Trophoblast cell (in vitro differentiated cells and primary cell): ENCODE data around the gene DNAAF8.
A peak's percentile ranks its signal among the peaks of the same experiment; 100 is the strongest.

ENCODE experiments used
- DNase-seq, 2 donors: peaks; one replicate each; pipeline ENCODE4 v3.0.0-alpha.2; 2016
- H2AFZ ChIP-seq: 2 replicates; pipeline ENCODE4 v1.6.1; 2013; ENCODE audit warnings: low read length, moderate library complexity, mild to moderate bottlenecking; ENCODE audit not compliant: insufficient read depth, poor library complexity
- H2AK5ac ChIP-seq: 2 replicates; pipeline ENCODE4 v1.6.1; 2013; ENCODE audit warnings: mild to moderate bottlenecking, low read length
- H2BK120ac ChIP-seq: 2 replicates; pipeline ENCODE4 v1.6.1; 2013; ENCODE audit warnings: low read length, mild to moderate bottlenecking, moderate library complexity; ENCODE audit not compliant: insufficient read depth, poor library complexity
- H2BK12ac ChIP-seq: 2 replicates; pipeline ENCODE4 v1.6.1; 2013; ENCODE audit warnings: mild to moderate bottlenecking, low read length, moderate library complexity
- H2BK5ac ChIP-seq: 2 replicates; pipeline ENCODE4 v1.6.1; 2013; ENCODE audit warnings: low read length, low read depth, moderate library complexity, mild to moderate bottlenecking; ENCODE audit not compliant: poor library complexity
- H3K14ac ChIP-seq: 2 replicates; pipeline ENCODE4 v1.6.1; 2013; ENCODE audit warnings: mild to moderate bottlenecking, low read length
- H3K18ac ChIP-seq: 2 replicates; pipeline ENCODE4 v1.6.1; 2013; ENCODE audit warnings: mild to moderate bottlenecking, low read length
- H3K23ac ChIP-seq: 2 replicates; pipeline ENCODE4 v1.6.1; 2013; ENCODE audit warnings: low read length
- H3K27ac ChIP-seq: 2 replicates; pipeline ENCODE4 v1.5.1; 2013; ENCODE audit warnings: low read depth, mild to moderate bottlenecking, inconsistent platforms, low read length, moderate library complexity
- H3K27me3 ChIP-seq: 2 replicates; pipeline ENCODE4 v1.6.1; 2013; ENCODE audit warnings: inconsistent platforms, mild to moderate bottlenecking, low read length, moderate library complexity; ENCODE audit not compliant: insufficient read depth
- H3K36me3 ChIP-seq, 2 experiments: 1 replicate in 1 of 2; 2 replicates in 1 of 2; pipeline ENCODE4 v1.6.1; 2013; ENCODE audit warnings: low read length in 2 of 2, mild to moderate bottlenecking in 2 of 2, moderate library complexity in 1 of 2; ENCODE audit not compliant: insufficient read depth in 2 of 2, control insufficient read depth in 1 of 2
- H3K4ac ChIP-seq: 2 replicates; pipeline ENCODE4 v1.6.1; 2013; ENCODE audit warnings: low read depth, mild to moderate bottlenecking, low read length, moderate library complexity
- H3K4me1 ChIP-seq, 2 experiments: 1 replicate in 1 of 2; 2 replicates in 1 of 2; pipeline ENCODE4 v1.6.1; 2013; ENCODE audit warnings: low read length in 2 of 2, mild to moderate bottlenecking in 2 of 2, moderate library complexity in 1 of 2; ENCODE audit not compliant: insufficient read depth in 2 of 2, control insufficient read depth in 1 of 2
- H3K4me2 ChIP-seq: 2 replicates; pipeline ENCODE4 v1.6.1; 2013; ENCODE audit warnings: inconsistent platforms, mild to moderate bottlenecking, low read length, moderate library complexity
- H3K4me3 ChIP-seq: 2 replicates; pipeline ENCODE4 v1.5.1; 2013; ENCODE audit warnings: mild to moderate bottlenecking, low read depth, low read length, inconsistent platforms
- H3K79me1 ChIP-seq: one replicate; pipeline ENCODE4 v1.6.1; 2013; ENCODE audit warnings: low read length
- H3K79me2 ChIP-seq: 2 replicates; pipeline ENCODE4 v1.6.1; 2013; ENCODE audit warnings: low read length, mild to moderate bottlenecking; ENCODE audit not compliant: control insufficient read depth, insufficient read depth, poor library complexity
- H3K9ac ChIP-seq: 2 replicates; pipeline ENCODE4 v1.6.1; 2013; ENCODE audit warnings: mild to moderate bottlenecking, low read length
- H3K9me3 ChIP-seq: 2 replicates; pipeline ENCODE4 v1.6.1; 2013; ENCODE audit warnings: low read depth, mild to moderate bottlenecking, control low read depth, inconsistent platforms, low read length; ENCODE audit not compliant: insufficient read depth
- H4K12ac ChIP-seq: 2 replicates; pipeline ENCODE4 v1.6.1; 2013; ENCODE audit warnings: low read depth, mild to moderate bottlenecking, low read length, moderate library complexity
- H4K8ac ChIP-seq: 2 replicates; pipeline ENCODE4 v1.6.1; 2013; ENCODE audit warnings: low read depth, mild to moderate bottlenecking, low read length, moderate library complexity
- H4K91ac ChIP-seq: one replicate; pipeline ENCODE4 v1.6.1; 2013; ENCODE audit warnings: low read depth, mild to moderate bottlenecking, low read length, moderate library complexity
- WGBS: extraction: QIAGEN DNeasy Blood & Tissue Kit; methylation state at CpG from one replicate; pipeline ENCODE4 v1.1.7; 2013; ENCODE audit warnings: missing lambda C conversion rate; ENCODE audit not compliant: insufficient read length, insufficient coverage; ENCODE audit errors: extremely low coverage; 5-methylcytosine and 5-hydroxymethylcytosine counted together

DNAAF8 gene

DNA sequence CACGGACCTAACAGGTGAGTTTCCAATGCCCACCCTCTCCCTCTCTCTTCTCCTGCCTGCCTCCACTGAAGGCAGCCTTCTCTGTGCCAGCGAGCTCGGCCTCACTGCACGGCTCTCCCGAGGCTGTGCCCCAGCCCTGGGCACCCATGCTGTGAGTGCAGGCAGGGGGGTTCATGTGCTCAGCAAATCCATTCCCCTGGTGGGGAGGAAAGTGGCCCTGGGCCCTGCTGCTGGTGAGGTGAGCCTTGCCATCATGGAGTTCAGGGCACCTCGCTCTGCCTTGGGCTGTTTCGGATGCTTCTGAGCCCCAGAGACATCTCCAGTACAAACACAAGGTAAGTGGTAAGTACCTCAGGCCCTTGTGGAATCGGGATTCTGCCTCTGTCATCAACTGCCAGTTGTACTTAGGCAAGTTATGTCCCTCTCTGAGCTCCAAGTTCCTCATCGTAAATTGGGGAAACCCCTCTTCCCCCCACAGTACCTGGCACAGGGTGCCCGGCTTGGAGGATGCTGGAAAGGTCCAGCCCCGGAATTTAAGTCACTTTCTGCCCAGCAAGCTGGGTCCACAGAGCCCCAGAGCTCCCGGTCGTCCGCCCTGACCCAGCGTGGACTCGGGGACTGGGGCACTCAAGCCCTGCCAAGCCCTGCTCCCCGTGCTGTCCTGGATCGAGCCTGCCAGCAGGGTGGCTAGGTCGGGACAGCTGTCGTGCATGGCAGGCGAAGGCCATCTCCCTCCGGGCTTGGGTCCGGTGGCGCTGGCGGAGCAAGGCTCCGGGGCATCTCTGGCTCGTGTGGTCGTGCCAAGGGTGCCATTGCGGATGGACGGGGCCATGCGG, 41.7 kb upstream of the DNAAF8 start:
- H3K27ac ChIP-seq: no peak overlapping the region
- H3K23ac ChIP-seq: no peak overlapping the region
- peak in 1 of 2 donors; percentile 21 for DNase-seq
- H2BK120ac ChIP-seq: no peak overlapping the region
- peak overlapping the region; percentile 91 for H3K4me2 ChIP-seq
- H3K79me2 ChIP-seq: peaks cover 6% of the 10 kb centered on the region
- H3K79me1 ChIP-seq: peaks cover 7% of the 10 kb centered on the region
- H2AFZ ChIP-seq: peak overlapping the region; percentile 28
- no peak overlapping the region for H2AK5ac ChIP-seq
- peaks cover 5% of the 10 kb centered on the region for H3K9me3 ChIP-seq
- peak overlapping the region; percentile 20 for H4K8ac ChIP-seq
- H3K4me1 ChIP-seq: peaks cover 3 to 12% of the 10 kb centered on the region in 2 experiments
- no peak overlapping the region for H2BK12ac ChIP-seq
- H4K91ac ChIP-seq: no peak overlapping the region
- H3K36me3 ChIP-seq: peaks cover 51 to 55% of the 10 kb centered on the region in 2 experiments
- peak overlapping the region; percentile 6 for H4K12ac ChIP-seq
- H3K27me3 ChIP-seq: no peaks in the 10 kb centered on the region
- H3K4ac ChIP-seq: no peak overlapping the region
- no CpG with 5 or more reads among the region's 31 CpGs for WGBS
- H3K14ac ChIP-seq: peak overlapping the region; percentile 14
- peak overlapping the region; percentile 75 for H3K9ac ChIP-seq
- no peak overlapping the region for H3K18ac ChIP-seq
- H3K4me3 ChIP-seq: peak overlapping the region; percentile 70
- H2BK5ac ChIP-seq: no peak overlapping the region

DNA sequence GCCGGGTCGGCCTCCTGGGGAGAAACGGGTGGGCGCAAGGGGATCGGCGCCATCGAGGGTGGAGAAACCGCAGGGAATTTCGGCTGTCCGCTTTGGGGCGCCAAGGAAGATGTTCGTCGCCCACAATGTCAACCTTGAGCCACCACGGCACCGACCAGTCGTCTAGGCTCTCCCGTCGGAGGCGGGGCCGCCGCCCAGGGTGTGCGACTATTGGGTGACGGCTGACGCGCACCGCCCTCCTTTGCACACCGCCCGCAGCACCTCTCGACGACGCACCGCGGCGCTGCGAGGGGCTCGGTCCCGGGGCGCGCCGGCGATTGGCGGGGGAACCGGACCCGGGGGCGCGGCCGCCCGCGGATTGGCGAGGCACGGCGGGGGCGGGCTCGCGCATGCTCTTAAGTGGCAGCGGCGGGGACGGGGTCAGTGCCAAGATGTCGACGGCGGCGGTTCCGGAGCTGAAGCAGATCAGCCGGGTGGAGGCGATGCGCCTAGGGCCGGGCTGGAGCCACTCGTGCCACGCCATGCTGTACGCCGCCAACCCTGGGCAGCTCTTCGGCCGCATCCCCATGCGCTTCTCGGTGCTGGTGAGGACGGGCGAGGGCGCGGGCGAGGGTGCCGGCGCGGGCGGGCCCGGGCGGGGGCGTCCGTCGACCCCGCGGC, 40.9 kb upstream of the DNAAF8 start, which contains the start of gene NUDT16L1:
Gene NUDT16L1 (plus strand): TSS at position 267 of the 660 bp plus-strand sequence. CDS start 165 bp downstream, at position 432.
- Histone ChIP-seq H3K27ac (peak within 1 kb of the TSS; percentile 65), H3K23ac (no peak within 1 kb of the TSS), H3K9me3 (peaks cover 5% of the 10 kb centered on the region), H2BK120ac (no peak within 1 kb of the TSS), H4K8ac (peak within 1 kb of the TSS; percentile 81), H3K4ac (peak within 1 kb of the TSS; percentile 53), H2AK5ac (peak within 1 kb of the TSS; percentile 4), H3K4me3 (peak within 1 kb of the TSS; percentile 100), H2AFZ (peak within 1 kb of the TSS; percentile 28), H2BK12ac (no peak within 1 kb of the TSS), H3K36me3 (peaks cover 51 to 55% of the 10 kb centered on the region in 2 experiments), H3K9ac (peak within 1 kb of the TSS; percentile 90), H3K79me1 (peaks cover 7% of the 10 kb centered on the region), H3K27me3 (no peaks in the 10 kb centered on the region), H3K18ac (peak within 1 kb of the TSS; percentile 80), H4K12ac (peak within 1 kb of the TSS; percentile 71), H3K79me2 (peaks cover 6% of the 10 kb centered on the region), H3K14ac (peak within 1 kb of the TSS; percentile 78), H3K4me2 (peak within 1 kb of the TSS; percentile 91), H3K4me1 (peaks cover 3 to 12% of the 10 kb centered on the region in 2 experiments), H4K91ac (peak within 1 kb of the TSS; percentile 75), H2BK5ac (peak within 1 kb of the TSS; percentile 35)
- peak; percentile 96 to 98 for DNase-seq
- WGBS: no CpG with 5 or more reads among the region's 91 CpGs

DNA sequence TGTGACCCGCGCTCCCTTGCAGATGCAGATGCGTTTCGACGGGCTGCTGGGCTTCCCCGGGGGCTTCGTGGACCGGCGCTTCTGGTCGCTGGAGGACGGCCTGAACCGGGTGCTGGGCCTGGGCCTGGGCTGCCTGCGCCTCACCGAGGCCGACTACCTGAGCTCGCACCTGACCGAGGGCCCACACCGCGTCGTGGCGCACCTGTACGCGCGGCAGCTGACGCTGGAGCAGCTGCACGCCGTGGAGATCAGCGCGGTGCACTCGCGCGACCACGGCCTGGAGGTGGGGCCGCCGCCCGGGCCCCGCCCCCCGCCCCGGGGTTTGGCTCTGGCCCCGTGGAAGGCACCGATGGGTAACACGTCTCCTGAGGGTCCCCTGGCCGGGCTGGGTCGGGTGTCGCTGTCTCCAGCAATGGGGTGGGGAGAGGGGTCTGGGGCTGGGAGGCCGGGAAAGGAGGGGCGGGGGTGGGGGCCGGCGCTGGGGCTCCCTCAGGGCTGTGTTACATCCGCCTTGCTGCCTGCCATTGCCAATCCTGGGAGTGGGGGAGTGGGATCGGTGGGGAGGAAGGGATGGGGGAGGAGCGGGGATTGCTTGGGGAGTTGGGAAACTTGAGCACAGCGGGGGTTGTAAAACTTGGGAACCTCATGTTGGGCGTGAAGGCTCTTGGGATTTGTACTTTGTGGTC, 40.2 kb upstream of the DNAAF8 start:
- peak overlapping the region; percentile 65 for H3K27ac ChIP-seq
- peak overlapping the region; percentile 24 for H2AFZ ChIP-seq
- peak overlapping the region; percentile 80 for H3K18ac ChIP-seq
- peak in 1 of 2 donors; percentile 36 for DNase-seq
- H3K4me3 ChIP-seq: peak overlapping the region; percentile 100
- peak overlapping the region; percentile 78 for H3K14ac ChIP-seq
- H4K12ac ChIP-seq: peak overlapping the region; percentile 71
- peaks cover 6% of the 10 kb centered on the region for H3K79me2 ChIP-seq
- H3K4ac ChIP-seq: peak overlapping the region; percentile 53
- H2BK12ac ChIP-seq: no peak overlapping the region
- peak overlapping the region; percentile 81 for H4K8ac ChIP-seq
- H2BK120ac ChIP-seq: no peak overlapping the region
- H2BK5ac ChIP-seq: peak overlapping the region; percentile 35
- peak overlapping the region; percentile 90 for H3K4me2 ChIP-seq
- no peaks in the 10 kb centered on the region for H3K27me3 ChIP-seq
- H3K4me1 ChIP-seq: peaks cover 3 to 12% of the 10 kb centered on the region in 2 experiments
- peaks cover 51 to 56% of the 10 kb centered on the region in 2 experiments for H3K36me3 ChIP-seq
- H2AK5ac ChIP-seq: peak overlapping the region; percentile 4
- H3K9me3 ChIP-seq: peaks cover 5% of the 10 kb centered on the region
- peak overlapping the region; percentile 90 for H3K9ac ChIP-seq
- H3K79me1 ChIP-seq: peaks cover 7% of the 10 kb centered on the region
- H4K91ac ChIP-seq: peak overlapping the region; percentile 75
- no peak overlapping the region for H3K23ac ChIP-seq
- no CpG with 5 or more reads among the region's 54 CpGs for WGBS
